Right lobe of liver (tissue), 6 donors: ENCODE results near the gene CCL3. TPM values are rescaled to one million over a fixed set of nuclear protein-coding genes. Genes with fewer than 3 reads are reported as not detected.

Source experiments
- ATAC-seq, 4 donors: fragments of 200-7000 bp; cut with Tn5 transposase; one replicate each; pipeline ENCODE4 v1.9.1; 2020; ENCODE audit warnings: mild to moderate bottlenecking in 4 of 4, moderate library complexity in 4 of 4
- DNase-seq, 3 donors: peaks; one replicate each; pipeline ENCODE4 v3.0.0-alpha.2; 2020
- H3K27ac ChIP-seq, 3 donors: fragments of 200-600 bp; one replicate each; pipeline ENCODE4 v1.8.0; 2022
- H3K27me3 ChIP-seq, 2 donors: fragments of 200-600 bp; one replicate each; pipeline ENCODE4 v1.8.0; 2022
- H3K36me3 ChIP-seq, 4 donors: fragments of 200-600 bp; sonication (generic) in 1 of 4; one replicate each; pipeline versions ENCODE4 v1.5.1 to v1.8.0; 2017 to 2022; ENCODE audit warnings: control low read depth in 1 of 4
- H3K4me1 ChIP-seq, 4 donors: fragments of 200-600 bp; sonication (generic) in 1 of 4; one replicate each; pipeline versions ENCODE4 v1.5.1 to v1.8.0; 2017 to 2022; ENCODE audit warnings: control low read depth in 1 of 4
- H3K4me3 ChIP-seq, 3 donors: fragments of 200-600 bp; one replicate each; pipeline ENCODE4 v1.8.0; 2022
- H3K9me3 ChIP-seq, 4 donors: fragments of 200-600 bp; sonication (generic) in 1 of 4; one replicate each; pipeline versions ENCODE4 v1.5.1 to v1.8.0; 2017 to 2022; ENCODE audit warnings: control low read depth in 1 of 4
- CTCF ChIP-seq, 4 donors: fragments of 200-600 bp in 3 of 4; fragments of 450-650 bp in 1 of 4; IDR thresholded peaks; one replicate each; pipeline versions ENCODE4 v1.5.1 to v1.8.0; 2016 to 2022; ENCODE audit warnings: antibody characterized with exemption in 4 of 4, mild to moderate bottlenecking in 2 of 4
- POLR2A ChIP-seq: fragments of 450-650 bp; IDR thresholded peaks from one replicate; pipeline ENCODE4 v1.6.1; 2017; ENCODE audit warnings: antibody characterized with exemption, mild to moderate bottlenecking
- WGBS: methylation state at CpG from one replicate; pipeline ENCODE4 v1.1.6; 2018; ENCODE audit warnings: low coverage, low lambda C conversion rate; ENCODE audit not compliant: insufficient coverage; ENCODE audit errors: missing lambda C conversion rate; 5-methylcytosine and 5-hydroxymethylcytosine counted together
- intact Hi-C, 2 donors: fragments of 100-400 bp; cut with DNase I; formaldehyde crosslinking; loops; one replicate each; pipeline versions ENCODE4 v1.11.2 to v1.14.1; 2022
- total RNA-seq, 6 experiments: library from RNA; depleted of rRNA in 2 of 6; stranded (reverse); fragments of >200 nt in 2 of 6; fragmentation: NEBNext Ultra II Directional in 3 of 6; extraction: Animal tissue kit (Norgen Biotek cat#: 25700) in 3 of 6; gene quantifications; one replicate each; pipeline versions ENCODE4 v1.1.0 to v1.2.4, GENCODE V29; 2016 to 2023
- donor health status: DM: no; HTN: yes; CAD: no.
- donor health status: DM: no; HTN: no; CAD: no.
- donor health status: DM: no; HTN: no; CAD: no.
- donor health status: DM: no; HTN: yes; CAD: no.
- donor health status: DM: no; HTN: yes; CAD: no.

The CCL3 gene
- total RNA-seq, 6 experiments from 2014 or later = 0.43 to 18.2 (median 0.53) TPM; not detected in 1

GRCh38 chr17:36130346-36130745 is 40.4 kb upstream of the CCL3 start:
- Histone ChIP-seq H3K27ac (no peak overlapping the region), H3K27me3 (no peaks in the 10 kb centered on the region), H3K4me3 (no peak overlapping the region), H3K4me1 (no peaks in the 10 kb centered on the region), H3K9me3 (no peaks in the 10 kb centered on the region), H3K36me3 (no peaks in the 10 kb centered on the region)
- 32% methylated on average over 5 of the region's 5 CpGs for WGBS
- DNase-seq (no peak), ATAC-seq (no peak)
- TF ChIP-seq POLR2A = no peak
- no peak for TF ChIP-seq CTCF (IDR thresholded peaks at IDR 0.05)
- intact Hi-C loops = no loop called here

- ATAC-seq (no peak), DNase-seq (no peak)
- H3K36me3 ChIP-seq = no peaks in the 10 kb centered on the region
- H3K27me3 ChIP-seq = no peaks in the 10 kb centered on the region
- H3K4me3 ChIP-seq = no peak overlapping the region
- WGBS = 50% methylated on average over 1 of the region's 1 CpG
- no peaks in the 10 kb centered on the region for H3K9me3 ChIP-seq
- no peak overlapping the region for H3K27ac ChIP-seq
- H3K4me1 ChIP-seq = no peaks in the 10 kb centered on the region
- intact Hi-C loops = no loop called here
- no peak for TF ChIP-seq POLR2A
- no peak for TF ChIP-seq CTCF (IDR thresholded peaks at IDR 0.05)
Observed at GRCh38 chr17:36129616-36130015, 39.7 kb upstream of the CCL3 start.

- Histone ChIP-seq H3K4me1 (no peaks in the 10 kb centered on the region), H3K27ac (no peak overlapping the region), H3K9me3 (no peaks in the 10 kb centered on the region), H3K36me3 (no peaks in the 10 kb centered on the region), H3K27me3 (no peaks in the 10 kb centered on the region), H3K4me3 (no peak overlapping the region)
- TF ChIP-seq POLR2A (no peak), CTCF (IDR thresholded peaks at IDR 0.05) (no peak)
- ATAC-seq (no peak), DNase-seq (no peak)
- intact Hi-C loops = no loop called here
- 87% methylated on average over 4 of the region's 4 CpGs for WGBS
Observed at GRCh38 chr17:36128411-36128978, 38.6 kb upstream of the CCL3 start.

- Histone ChIP-seq H3K36me3 (no peaks in the 10 kb centered on the region), H3K9me3 (no peaks in the 10 kb centered on the region), H3K27me3 (no peaks in the 10 kb centered on the region), H3K4me3 (no peak overlapping the region), H3K27ac (no peak overlapping the region), H3K4me1 (no peaks in the 10 kb centered on the region)
- no peak for DNase-seq
- ATAC-seq = peak in 3 of 4 donors; percentile 26 to 44 (median 28)
- WGBS = 59% methylated on average over 3 of the region's 6 CpGs
- no peak for TF ChIP-seq POLR2A
- no peak for TF ChIP-seq CTCF (IDR thresholded peaks at IDR 0.05)
- intact Hi-C loops = no loop called here
Observed at GRCh38 chr17:36127911-36128310, 38.0 kb upstream of the CCL3 start.
